Endothelial cell of umbilical vein (primary cell): ENCODE data around the gene KRT222. TPM values are rescaled to one million over a fixed set of nuclear protein-coding genes. Genes with fewer than 3 reads are reported as not detected.

ENCODE experiments used
- BruUV-seq: library from RNA; stranded (reverse); fragments of 400-500 nt; replicated peaks from 2 replicates; lab custom pipeline; 2021; lab: Mats Ljungman, UMichigan
- CTCF ChIA-PET: fragments of 300-600, 350-600 bp; sonication (Branson Sonifier 250); formaldehyde crosslinking; loops from one replicate; lab custom pipeline; 2021; ENCODE audit warnings: antibody characterized with exemption, inconsistent platforms; lab: Charles Lee
- POLR2A ChIA-PET: fragments of 300-600, 350-600 bp; sonication (Branson Sonifier 250); formaldehyde crosslinking; loops from one replicate; lab custom pipeline; 2021; ENCODE audit warnings: antibody characterized with exemption, inconsistent platforms; lab: Charles Lee
- DNase-seq: peaks from one replicate; pipeline ENCODE4 v3.0.0-alpha.2; 2011; ENCODE audit warnings: low read depth, low spot score
- FAIRE-seq: peaks from 2 replicates; lab custom pipeline; 2011; peaks lifted over from hg19 to GRCh38; lab: Jason Lieb, UNC
- H2AFZ ChIP-seq: 2 replicates; pipeline ENCODE4 v1.6.0; 2012; ENCODE audit warnings: low read depth, low read length, control low read depth, inconsistent platforms
- H3K27ac ChIP-seq: 2 replicates; pipeline ENCODE4 v1.5.1; 2011; ENCODE audit warnings: low read depth, mild to moderate bottlenecking, control low read depth, low read length, moderate library complexity; ENCODE audit not compliant: insufficient read depth
- H3K27me3 ChIP-seq, 2 experiments: 2 replicates each; pipeline versions ENCODE4 v1.6.0 to v1.6.1; 2011; ENCODE audit warnings: low read length in 2 of 2, mixed read lengths in 1 of 2; ENCODE audit not compliant: control insufficient read depth in 2 of 2, insufficient read depth in 2 of 2
- H3K36me3 ChIP-seq, 2 experiments: 2 replicates in 1 of 2; 3 replicates in 1 of 2; pipeline ENCODE4 v1.5.1; 2011; ENCODE audit warnings: low read length in 2 of 2, mild to moderate bottlenecking in 1 of 2, moderate library complexity in 1 of 2; ENCODE audit not compliant: control insufficient read depth in 2 of 2, insufficient read depth in 2 of 2; ENCODE audit errors: extremely low read depth in 1 of 2
- H3K4me1 ChIP-seq: 3 replicates; pipeline ENCODE4 v1.5.1; 2011; ENCODE audit warnings: mild to moderate bottlenecking, low read length; ENCODE audit not compliant: control insufficient read depth, insufficient read depth; ENCODE audit errors: extremely low read depth
- H3K4me2 ChIP-seq: 2 replicates; pipeline ENCODE4 v1.6.1; 2011; ENCODE audit warnings: low read length, control low read depth, mixed read lengths; ENCODE audit not compliant: insufficient read depth
- H3K4me3 ChIP-seq, 3 experiments: fragments of 200-600 bp in 1 of 3; sonication (generic), shearing (Covaris generic) in 1 of 3; replicated peaks in 1 of 3; 2 replicates each; pipeline ENCODE4 v1.5.1; 2011 to 2016; ENCODE audit warnings: control low read depth in 3 of 3, low read length in 3 of 3, mild to moderate bottlenecking in 2 of 3, inconsistent platforms in 1 of 3, low read depth in 1 of 3, moderate library complexity in 1 of 3; ENCODE audit not compliant: insufficient read depth in 1 of 3
- H3K79me2 ChIP-seq: 2 replicates; pipeline ENCODE4 v1.6.0; 2012; ENCODE audit warnings: low read length, inconsistent platforms; ENCODE audit not compliant: control insufficient read depth, insufficient read depth
- H3K9ac ChIP-seq: replicated peaks from 2 replicates; pipeline ENCODE3; 2011; ENCODE audit warnings: low read length, control low read depth; ENCODE audit not compliant: insufficient read depth; ENCODE audit errors: extremely low read depth
- H3K9me1 ChIP-seq: replicated peaks from 3 replicates; pipeline ENCODE4 v1.6.0; 2011; ENCODE audit warnings: mild to moderate bottlenecking, low read length; ENCODE audit not compliant: control insufficient read depth, insufficient read depth; ENCODE audit errors: extremely low read depth
- H3K9me3 ChIP-seq: replicated peaks from 2 replicates; pipeline ENCODE4 v1.5.1; 2012; ENCODE audit warnings: low read length, inconsistent platforms; ENCODE audit not compliant: control insufficient read depth, insufficient read depth
- H4K20me1 ChIP-seq: replicated peaks from 2 replicates; pipeline ENCODE3; 2011; ENCODE audit warnings: mild to moderate bottlenecking, low read length; ENCODE audit not compliant: control insufficient read depth, insufficient read depth; ENCODE audit errors: extremely low read depth
- CTCF ChIP-seq, 2 donors: IDR thresholded peaks; 1 replicate in 1 of 2; 2 replicates in 1 of 2; pipeline ENCODE4 v1.5.1; 2011; ENCODE audit warnings: low read length in 2 of 2, mild to moderate bottlenecking in 2 of 2, moderate library complexity in 2 of 2, control low read depth in 1 of 2, inconsistent platforms in 1 of 2, low read depth in 1 of 2; ENCODE audit not compliant: insufficient read depth in 1 of 2; ENCODE audit errors: extremely low read depth in 1 of 2
- EZH2 ChIP-seq: IDR thresholded peaks from 2 replicates; pipeline ENCODE4 v1.6.1; 2012; ENCODE audit warnings: borderline replicate concordance, low read depth, mild to moderate bottlenecking, moderate library complexity, low read length, inconsistent platforms; ENCODE audit not compliant: severe bottlenecking
- FOS ChIP-seq: IDR thresholded peaks from 2 replicates; pipeline ENCODE4 v1.6.1; 2011; ENCODE audit warnings: mild to moderate bottlenecking, low read length, moderate library complexity, borderline replicate concordance; ENCODE audit not compliant: insufficient read depth
- GATA2 ChIP-seq: IDR thresholded peaks from 2 replicates; pipeline ENCODE4 v1.7.0; 2011; ENCODE audit warnings: low read depth, mild to moderate bottlenecking, moderate library complexity, mixed read lengths, low read length; ENCODE audit not compliant: insufficient read length, insufficient read depth
- JUN ChIP-seq: IDR thresholded peaks from 2 replicates; pipeline ENCODE4 v1.6.1; 2011; ENCODE audit warnings: borderline replicate concordance, low read depth; ENCODE audit not compliant: insufficient read length, insufficient read depth
- MAX ChIP-seq: IDR thresholded peaks from 2 replicates; pipeline ENCODE4 v1.6.1; 2011; ENCODE audit not compliant: insufficient read depth, insufficient read length
- MYC ChIP-seq: IDR thresholded peaks from one replicate; pipeline ENCODE4 v1.6.1; 2011; ENCODE audit warnings: mild to moderate bottlenecking, low read depth, low read length
- POLR2A ChIP-seq: IDR thresholded peaks from 2 replicates; pipeline ENCODE4 v1.6.1; 2012; ENCODE audit warnings: low read depth, mild to moderate bottlenecking, control low read depth, low read length
- POLR2AphosphoS5 ChIP-seq: IDR thresholded peaks from 2 replicates; pipeline ENCODE4 v1.6.1; 2012; ENCODE audit warnings: low read depth, mild to moderate bottlenecking, control low read depth, low read length, moderate library complexity; ENCODE audit not compliant: insufficient read depth
- dilution Hi-C: fragments of 300-500 bp; cut with MboI; formaldehyde crosslinking; loops from one replicate; pipeline ENCODE4 v1.15.0; 2019; ENCODE audit warnings: low sequenced_read_pairs; ENCODE audit not compliant: extremely low pct_ligation_motif_present
- intact Hi-C: fragments of 100-400 bp; cut with micrococcal nuclease; formaldehyde crosslinking; loops from one replicate; pipeline ENCODE4 v1.10.0; 2022
- polyA plus RNA-seq, 4 experiments: library from polyadenylated mRNA; depleted of rRNA in 3 of 4; stranded (reverse) in 3 of 4; unstranded in 1 of 4; fragments of >200 nt; gene quantifications; 2 replicates each; pipeline versions ENCODE4 v1.2.1 to v1.2.3, GENCODE V29; 2011 to 2012; ENCODE audit warnings: missing spikeins in 1 of 4
- total RNA-seq: library from RNA; stranded (reverse); gene quantifications from 2 replicates; pipeline ENCODE4 v1.2.3, GENCODE V29; 2021

Gene KRT222
- total and polyA plus RNA-seq, 2 donors (not counting 3 experiments of a cell fraction or from before 2014, with no cell fraction given): not detected

- no peaks in the 10 kb centered on the region for H4K20me1 ChIP-seq
- no peaks in the 10 kb centered on the region for H3K79me2 ChIP-seq
- ChIA-PET POLR2A (no interaction called here), CTCF (interaction anchor here (1.0 to 3.5 kb wide), 3 partner anchors 8 to 173 kb away, joined by 5 to 22 read pairs (median 18); no protein-coding TSS in a partner anchor)
- H3K9ac ChIP-seq: no peak overlapping the region
- peaks cover under 1 to 5% of the 10 kb centered on the region in 2 experiments for H3K27me3 ChIP-seq
- no peak overlapping the region for H3K4me3 ChIP-seq
- intact Hi-C loops: no loop called here
- no peak overlapping the region for H3K4me2 ChIP-seq
- FAIRE-seq: no peak
- no peaks in the 10 kb centered on the region for H3K4me1 ChIP-seq
- dilution Hi-C loops: no loop called here
- DNase-seq: no peak
- TF ChIP-seq EZH2: no peak
- TF ChIP-seq JUN: no peak
- no peak for TF ChIP-seq MYC
- TF ChIP-seq POLR2A: no peak
- no peak for TF ChIP-seq POLR2AphosphoS5
- TF ChIP-seq FOS: no peak
- TF ChIP-seq CTCF (IDR thresholded peaks at IDR 0.05; ENCODE audit: extremely low read depth in 1 of 2, insufficient read depth in 1 of 2, low read depth in 1 of 2, low read length in 2 of 2): no peak
- TF ChIP-seq MAX: no peak
- no peak for TF ChIP-seq GATA2
- H3K9me3 ChIP-seq: no peaks in the 10 kb centered on the region
- no peak overlapping the region for H3K27ac ChIP-seq
- no peaks in the 10 kb centered on the region for H3K9me1 ChIP-seq
- BruUV-seq: no TSS peak
- H2AFZ ChIP-seq: no peak overlapping the region
- no peaks in the 10 kb centered on the region for H3K36me3 ChIP-seq
These were observed 47.2 kb downstream of the KRT222 start for GRCh38 chr17:40617678-40618240.
